NCI-H2171 treated with DMSO at 0.1 percent for 48 hours (cell line): ENCODE results near the gene PTPN11.
"Not testable (repeated sequence)": the region's sequence is repeated elsewhere in the genome, so short reads cannot be mapped to it uniquely, and the experiment has no call there.

ENCODE experiments used
- DNase-seq: peaks from one replicate; lab custom pipeline; 2025; lab: John Stamatoyannopoulos, UW

Gene PTPN11

DNA sequence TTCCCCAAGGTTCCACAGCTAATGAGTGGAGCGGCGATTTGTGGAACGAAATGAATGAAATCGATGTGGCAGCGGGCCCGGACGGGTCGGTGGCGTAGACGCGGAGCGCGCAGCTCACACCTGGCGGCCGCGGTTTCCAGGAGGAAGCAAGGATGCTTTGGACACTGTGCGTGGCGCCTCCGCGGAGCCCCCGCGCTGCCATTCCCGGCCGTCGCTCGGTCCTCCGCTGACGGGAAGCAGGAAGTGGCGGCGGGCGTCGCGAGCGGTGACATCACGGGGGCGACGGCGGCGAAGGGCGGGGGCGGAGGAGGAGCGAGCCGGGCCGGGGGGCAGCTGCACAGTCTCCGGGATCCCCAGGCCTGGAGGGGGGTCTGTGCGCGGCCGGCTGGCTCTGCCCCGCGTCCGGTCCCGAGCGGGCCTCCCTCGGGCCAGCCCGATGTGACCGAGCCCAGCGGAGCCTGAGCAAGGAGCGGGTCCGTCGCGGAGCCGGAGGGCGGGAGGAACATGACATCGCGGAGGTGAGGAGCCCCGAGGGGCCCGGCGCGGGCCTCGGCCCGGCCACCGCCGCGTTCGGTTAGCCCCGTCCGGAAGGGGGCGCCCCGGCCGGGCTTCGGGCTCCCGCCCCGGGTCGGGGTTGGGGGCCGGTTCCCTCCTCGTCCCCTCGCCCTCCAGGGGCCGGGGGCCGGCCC, at the start of gene PTPN11:
Gene PTPN11, plus strand, starts transcription at position 340 of the 689 bp plus-strand sequence. Its CDS starts 165 bp downstream, at position 505.
- peak; percentile 75 for DNase-seq

DNA sequence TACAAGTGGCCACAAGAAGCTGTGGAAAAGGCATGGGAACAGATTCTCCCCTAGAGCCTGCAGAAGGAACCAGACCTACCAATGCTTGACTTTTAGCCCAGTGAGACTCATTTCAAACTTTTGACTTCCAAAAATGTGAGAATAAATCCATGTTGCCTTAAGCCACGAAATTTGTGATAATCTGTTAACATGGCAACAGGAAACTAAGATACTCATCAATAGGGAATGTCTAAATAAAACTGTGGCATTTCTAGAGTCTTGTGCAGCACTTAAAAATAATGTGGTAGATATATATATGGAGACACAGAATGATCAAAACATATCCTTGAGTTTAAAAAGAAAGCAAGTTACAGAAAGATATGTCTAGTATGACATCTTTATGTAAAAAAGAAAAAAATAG, 48.5 kb upstream of the PTPN11 start:
- DNase-seq: no peak

DNA sequence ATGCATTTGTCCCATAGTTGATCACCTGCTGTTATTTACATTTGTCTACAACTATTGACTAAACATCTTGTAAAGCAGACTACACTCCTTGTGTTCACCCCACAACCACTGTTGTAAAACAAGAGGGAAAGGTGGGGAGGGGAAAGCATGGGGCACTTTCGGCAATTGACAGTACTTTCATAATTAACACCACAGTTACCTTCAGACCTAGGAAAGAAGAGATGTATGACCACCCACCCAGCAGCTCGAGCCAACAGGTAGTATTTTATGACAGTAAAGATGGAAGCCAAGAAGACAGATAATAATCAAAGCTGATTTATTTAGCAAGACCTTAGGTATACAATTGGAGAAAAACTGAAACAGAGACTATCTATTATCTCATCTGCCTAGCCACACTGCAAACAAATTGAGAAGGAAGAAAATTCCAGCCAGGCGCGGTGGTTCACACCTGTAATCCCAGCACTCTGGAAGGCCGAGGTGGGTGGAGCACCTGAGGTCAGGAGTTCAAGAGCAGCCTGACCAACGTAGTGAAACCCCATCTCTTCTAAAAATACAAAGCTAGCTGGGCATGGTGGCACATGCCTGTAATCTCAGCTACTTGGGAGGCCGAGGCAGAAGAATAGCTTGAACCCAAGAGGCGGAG, 47.8 kb upstream of the PTPN11 start:
- no peak for DNase-seq

DNA sequence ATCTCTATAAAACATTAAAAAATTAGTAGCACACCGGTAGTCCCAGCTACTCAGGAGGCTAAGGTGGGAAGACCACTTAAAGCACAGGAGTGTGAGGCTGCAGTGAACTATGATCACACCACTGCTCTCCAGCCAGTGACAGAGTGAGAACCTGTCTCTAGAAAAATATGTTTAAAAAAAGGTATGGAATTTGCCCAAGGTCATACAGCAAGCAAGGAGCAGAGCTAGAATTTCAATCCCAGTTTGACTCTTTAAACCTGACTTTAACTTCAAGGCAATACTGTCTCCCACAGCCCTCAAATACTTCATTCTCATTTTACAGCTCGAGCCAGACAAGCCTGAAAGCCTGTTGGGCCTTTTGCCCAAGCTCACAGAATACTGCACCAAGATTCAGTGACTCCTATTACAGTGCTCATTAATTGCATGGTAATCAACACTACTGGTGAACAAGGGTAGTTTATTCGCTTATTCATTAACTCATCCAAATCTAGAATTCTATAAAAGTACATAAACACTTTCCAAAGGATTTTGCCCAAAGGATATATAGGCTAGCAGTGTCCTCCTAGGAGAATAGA, 44.5 kb upstream of the PTPN11 start:
- DNase-seq: no peak

DNA sequence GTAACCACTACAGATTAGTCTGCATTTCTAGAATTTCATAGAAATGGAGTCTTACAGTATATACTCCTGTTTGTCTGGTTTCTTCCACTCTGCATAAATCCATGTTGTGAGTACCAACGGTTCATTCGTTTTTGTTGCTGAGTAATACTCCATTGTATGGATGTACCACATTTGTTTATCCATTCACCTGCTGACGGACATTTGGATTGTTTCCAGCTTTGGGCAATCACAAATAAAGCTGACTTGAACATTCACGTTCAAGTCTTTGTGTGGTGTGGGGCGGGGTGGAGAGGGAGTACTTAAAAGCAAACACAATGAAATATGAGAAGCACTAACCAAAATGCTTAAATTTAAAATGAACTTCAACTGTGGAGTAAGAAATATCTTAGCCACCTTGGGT, 43.6 kb upstream of the PTPN11 start:
- DNase-seq: no peak

DNA sequence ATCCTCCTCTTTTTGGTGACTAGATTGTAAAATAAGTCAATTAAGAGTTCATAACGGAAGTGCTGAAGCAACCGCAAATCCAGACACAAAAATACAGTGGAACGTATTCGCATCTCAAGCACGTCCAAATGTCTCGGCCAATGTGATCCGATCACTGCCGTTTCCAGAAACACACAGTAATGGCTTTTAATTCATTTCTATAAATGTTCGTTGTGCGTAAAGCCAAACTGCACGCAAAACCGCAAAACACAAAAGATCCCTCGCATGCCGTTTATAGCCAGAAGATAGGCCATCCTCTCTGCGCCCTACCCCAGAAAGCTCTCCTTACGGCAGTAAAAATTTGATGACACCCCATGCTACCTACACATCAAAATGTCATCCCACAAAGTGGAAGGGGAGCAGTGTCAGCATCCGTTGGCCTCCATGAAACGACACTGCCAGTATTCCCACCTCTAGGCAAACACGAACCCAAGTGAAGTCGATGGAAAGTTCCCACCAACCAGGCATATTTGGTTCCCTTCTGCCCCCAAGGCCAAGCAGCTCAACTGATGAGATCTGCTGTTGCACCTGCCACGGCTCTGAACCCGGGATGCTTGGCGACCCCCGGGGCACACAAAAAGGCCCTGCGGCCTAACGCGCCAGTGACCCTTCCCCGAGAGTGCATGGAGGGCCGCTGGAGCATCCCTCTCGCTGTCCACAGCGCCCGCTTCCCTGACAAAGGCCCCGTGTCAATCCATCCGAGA, 37.9 kb upstream of the PTPN11 start:
- no peak for DNase-seq

DNA sequence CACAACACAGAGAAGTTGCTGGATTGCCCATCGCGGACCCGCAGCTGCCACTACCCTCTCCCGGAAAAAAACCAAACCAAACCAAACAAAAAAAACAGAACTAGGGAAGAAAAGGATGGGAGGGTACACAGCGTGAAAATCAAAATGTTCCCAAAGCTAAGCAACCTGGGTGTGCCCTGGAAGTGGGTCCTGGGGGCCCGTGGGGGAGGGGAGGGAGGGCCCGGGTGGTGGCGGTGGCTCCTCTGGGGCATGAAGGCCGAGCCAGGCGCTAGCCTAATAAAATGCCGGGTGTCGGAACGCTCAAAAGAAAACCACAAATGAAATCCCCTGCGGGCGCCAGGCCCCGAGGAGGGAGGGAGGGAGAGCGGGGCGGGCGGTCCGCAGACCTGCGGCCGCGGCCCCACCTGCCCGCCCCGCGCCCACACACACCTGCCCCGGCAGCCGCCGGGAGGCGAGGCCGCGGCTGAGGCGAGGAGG, 37.3 kb upstream of the PTPN11 start:
- DNase-seq: peak; percentile 29

DNA sequence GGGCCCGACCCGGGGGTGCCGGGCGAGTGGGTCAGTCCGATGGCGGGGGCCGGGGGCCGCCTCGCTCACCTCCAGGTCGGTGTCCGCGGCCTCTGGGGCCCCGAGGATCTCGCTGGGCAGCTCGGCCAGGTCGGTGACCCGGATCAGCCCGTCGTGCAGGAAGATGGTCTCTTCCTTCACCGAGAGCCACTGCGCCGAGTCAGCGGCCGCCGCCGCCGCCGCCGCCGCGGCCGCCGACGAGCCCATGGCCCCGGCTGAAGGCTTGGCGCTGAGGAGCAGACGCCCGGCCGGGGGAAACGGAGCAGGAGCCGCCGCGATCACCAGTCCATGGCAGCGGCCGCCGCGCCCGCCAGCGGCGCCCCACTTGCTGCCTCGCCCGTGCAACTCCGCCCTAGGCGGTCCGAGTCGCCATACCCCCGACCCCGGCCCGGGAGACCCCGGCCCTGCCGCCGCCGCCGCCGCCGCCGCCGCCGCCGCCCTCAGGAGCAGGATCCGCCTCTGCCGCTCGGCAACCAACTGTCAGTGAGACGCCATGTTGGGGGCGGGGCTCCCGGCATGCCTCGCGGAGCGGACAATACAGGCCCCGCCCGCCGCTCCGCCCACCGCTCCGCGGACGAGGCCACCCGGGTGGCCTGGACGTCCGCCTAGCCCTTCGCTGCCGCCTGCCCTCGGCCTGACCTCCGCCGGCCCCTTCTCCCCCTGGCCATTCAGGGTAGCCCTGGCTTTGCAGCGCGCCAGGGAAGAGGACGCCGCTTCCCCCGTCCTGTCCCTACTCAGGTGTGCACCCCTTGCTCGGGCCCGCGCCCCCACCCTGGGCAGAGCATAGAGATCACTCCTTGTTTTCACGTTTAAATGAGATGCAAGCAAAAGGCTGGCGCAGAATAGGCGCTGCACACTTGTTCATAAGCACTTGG, 36.6 kb upstream of the PTPN11 start, which contains the start of gene HECTD4:
Gene HECTD4, minus strand, starts transcription at position 549 of the 914 bp plus-strand sequence. Its CDS starts 303 bp downstream, at position 246.
- DNase-seq: peak; percentile 78

DNA sequence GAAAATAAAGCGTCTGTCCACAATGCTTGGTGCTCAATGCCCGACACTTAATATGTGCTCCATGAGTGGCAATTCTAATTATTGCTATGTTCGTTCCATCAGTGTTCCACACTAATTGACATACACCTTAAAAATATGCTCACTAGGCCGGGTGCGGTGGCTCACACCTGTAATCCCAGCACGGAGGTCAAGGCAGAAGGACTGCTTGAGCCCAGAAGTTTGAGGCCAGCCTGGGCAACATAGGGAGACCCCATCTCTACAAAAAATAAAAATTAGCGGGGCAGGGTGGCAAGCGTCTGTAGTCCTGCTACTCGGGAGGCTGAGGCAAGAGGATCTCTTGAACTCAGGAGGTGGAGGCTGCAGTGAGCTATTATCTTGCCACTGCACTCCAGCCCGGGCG, 35.9 kb upstream of the PTPN11 start:
- no peak for DNase-seq

DNA sequence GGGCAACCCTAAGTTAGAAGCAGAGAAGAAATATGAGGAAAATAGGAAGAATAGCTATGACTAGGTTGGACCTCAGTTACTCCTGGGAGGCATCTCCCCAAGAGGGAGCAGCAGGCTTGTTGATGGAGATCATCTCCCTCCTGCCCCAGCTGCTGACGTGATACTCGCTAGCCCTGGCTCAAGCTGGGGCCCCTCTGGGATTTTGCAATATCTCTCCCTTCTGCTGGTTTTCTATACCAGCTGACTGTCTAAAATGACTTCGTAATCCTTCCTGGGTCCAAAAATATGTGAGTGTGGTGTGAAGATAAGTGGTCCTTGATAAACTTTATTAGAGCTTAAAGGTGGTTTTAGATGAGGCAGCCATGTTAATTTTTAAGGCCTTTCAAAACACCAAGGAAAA, 32.0 kb upstream of the PTPN11 start:
- DNase-seq: peak; percentile 26

DNA sequence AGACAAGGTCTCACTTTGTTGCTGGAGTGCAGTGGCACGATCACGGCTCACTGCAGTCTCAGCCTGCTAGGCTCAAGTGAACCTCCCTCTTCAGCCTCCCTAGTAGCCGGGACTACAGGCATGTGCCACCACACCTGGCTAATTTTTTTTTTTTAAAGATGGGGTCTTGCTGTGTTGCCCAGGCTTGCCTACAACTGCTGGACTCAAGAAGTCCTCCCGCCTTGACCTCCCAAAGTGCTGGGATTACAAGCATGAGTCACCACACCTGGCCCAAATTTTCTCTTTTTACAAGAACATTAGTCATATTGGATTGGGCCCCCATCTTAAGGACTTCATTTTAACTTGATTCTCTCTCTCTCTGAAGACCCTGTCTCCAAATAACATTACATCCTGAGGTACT, 29.5 kb upstream of the PTPN11 start:
- no peak for DNase-seq

DNA sequence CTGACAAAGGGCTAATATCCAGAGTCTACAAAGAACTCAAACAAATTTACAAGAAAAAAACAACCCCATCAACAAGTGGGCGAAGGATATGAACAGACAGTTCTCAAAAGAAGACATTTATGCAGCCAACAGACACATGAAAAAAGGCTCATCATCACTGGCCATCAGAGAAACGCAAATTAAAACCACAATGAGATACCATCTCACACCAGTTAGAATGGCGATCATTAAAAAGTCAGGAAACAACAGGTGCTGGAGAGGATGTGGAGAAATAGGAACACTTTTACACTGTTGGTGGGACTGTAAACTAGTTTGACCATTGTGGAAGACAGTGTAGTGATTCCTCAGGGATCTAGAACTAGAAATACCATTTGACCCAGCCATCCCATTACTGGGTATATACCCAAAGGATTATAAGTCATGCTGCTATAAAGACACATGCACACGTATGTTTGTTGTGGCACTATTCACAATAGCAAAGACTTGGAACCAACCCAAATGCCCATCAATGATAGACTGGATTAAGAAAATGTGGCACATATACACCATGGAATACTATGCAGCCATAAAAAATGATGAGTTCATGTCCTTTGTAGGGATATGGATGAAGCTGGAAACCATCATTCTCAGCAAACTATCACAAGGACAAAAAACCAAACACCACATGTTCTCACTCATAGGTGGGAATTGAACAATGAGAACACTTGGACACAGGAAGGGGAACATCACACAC, 28.7 kb upstream of the PTPN11 start:
- DNase-seq: not testable (repeated sequence)

DNA sequence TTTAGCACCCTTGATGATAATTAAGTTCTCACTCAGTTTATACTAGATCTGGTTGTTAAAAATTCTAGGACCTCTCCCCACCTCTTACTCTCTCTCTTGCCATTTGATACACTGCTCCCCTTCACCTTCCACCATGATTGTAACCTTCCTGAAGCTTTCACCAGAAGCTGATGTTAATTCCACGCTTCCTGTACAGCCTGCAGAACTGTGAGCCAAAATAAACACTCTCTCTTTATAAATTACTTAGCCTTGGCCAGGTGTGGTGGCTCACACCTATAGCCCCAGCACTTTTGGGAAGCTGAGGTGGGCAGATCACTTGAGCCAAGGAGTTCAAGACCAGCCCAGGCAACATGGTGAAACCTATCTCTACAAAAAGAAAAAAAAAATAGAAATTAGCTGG, 25.4 kb upstream of the PTPN11 start:
- DNase-seq: no peak

DNA sequence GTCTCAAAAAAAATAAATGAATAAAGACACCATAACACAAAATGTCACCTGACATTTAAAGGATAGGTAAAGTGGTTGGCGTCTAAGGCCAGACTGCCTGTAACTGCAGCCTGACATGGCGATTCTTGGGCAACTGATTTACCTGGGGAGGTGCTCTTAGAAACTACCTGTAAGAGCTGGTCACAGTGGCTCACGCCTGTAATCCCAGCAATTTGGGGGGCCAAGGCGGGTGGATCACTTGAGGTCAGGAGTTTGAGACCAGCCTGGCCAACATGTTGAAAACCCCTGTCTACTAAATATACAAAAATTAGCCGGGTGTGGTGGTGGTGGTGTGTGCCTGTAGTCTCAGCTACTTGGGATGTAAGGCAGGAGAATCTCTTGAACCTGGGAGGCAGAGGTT, 17.7 kb upstream of the PTPN11 start:
- no peak for DNase-seq

DNA sequence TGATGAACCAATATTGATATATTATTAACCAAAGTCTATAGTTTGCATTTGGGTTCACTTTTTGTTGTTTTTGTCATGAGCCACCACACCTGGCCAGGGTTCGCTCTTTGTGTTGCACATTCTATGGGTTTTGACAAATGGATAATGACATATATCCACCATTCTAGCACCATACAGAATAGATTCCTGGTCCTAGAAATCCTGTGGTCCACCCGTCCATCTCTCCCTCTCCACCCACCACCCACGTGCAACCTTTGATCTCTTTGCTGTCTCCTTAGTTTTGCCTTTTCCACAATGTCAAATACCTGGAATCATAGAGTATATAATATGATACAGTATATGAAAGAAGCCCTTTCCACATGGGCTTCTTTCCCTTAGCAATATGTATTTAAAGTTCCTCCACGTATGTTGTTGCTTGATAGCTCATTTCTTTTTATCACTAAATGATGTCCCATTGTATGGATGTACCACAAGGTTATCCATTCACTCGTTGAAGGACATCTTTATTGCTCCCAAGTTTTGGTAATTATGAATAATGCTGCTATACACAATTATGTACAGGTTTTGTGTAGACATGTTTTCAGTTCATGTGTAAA, 16.7 kb upstream of the PTPN11 start:
- DNase-seq: no peak

DNA sequence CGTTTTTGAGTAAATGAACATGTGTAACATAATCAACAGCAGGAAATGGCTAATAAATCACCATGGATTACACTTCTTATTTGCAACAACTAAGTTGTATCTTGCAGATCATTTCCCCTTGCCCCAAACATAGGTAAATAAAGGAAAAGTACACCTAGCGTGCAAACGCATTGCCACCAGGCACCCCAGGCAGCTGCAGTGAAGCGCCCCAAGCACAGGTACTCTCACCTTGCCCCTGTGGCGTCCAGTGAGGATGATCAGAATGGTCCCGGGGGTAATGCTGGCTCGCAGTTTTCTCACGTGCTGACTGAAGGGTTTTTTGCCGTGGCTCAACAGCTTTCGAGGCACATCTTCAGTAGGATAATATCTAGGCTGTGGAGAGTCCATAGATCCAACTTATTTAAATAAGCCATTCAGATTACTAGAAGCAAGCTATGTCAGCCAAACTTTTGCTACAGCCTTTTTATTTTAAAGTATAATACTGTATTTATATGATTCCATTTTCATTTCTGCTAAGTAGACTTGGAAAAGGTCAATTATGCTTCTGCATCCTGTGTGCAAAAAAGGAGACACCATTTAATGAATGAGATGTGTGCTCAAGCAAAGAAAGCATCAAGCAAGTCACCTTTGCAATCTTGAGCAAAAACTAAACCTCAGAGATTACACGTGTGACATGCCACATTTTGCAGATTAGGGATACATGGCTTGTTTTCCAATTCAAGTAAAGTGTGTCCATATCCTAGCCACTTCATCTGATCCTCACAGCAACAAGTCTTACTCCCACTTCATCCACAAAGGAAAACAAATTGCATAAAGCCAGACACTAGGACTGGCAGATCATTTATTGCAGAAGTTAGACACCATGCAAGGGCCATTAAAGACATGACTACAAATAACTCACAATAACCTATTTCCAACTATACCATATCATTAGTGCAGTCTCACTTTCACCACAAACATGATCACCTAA, 11.9 kb upstream of the PTPN11 start:
- DNase-seq: no peak

DNA sequence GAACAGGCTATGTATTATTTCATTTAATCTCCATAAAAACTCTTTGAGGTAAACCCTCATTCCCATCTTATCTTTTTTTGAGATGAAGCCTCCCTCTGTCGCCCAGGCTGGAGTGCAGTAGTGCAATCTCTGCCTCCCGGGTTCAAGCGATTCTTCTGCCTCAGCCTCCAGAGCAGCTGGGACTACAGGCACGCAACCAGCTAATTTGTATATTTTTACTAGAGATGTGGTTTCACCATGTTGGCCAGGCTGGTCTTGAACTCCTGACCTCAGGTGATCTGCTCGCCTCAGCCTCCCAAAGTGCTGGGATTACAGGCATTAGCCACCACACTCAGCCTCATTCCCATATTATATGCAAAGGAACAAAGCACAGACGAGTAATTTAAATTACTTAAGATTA, 11.1 kb upstream of the PTPN11 start:
- not testable (repeated sequence) for DNase-seq

DNA sequence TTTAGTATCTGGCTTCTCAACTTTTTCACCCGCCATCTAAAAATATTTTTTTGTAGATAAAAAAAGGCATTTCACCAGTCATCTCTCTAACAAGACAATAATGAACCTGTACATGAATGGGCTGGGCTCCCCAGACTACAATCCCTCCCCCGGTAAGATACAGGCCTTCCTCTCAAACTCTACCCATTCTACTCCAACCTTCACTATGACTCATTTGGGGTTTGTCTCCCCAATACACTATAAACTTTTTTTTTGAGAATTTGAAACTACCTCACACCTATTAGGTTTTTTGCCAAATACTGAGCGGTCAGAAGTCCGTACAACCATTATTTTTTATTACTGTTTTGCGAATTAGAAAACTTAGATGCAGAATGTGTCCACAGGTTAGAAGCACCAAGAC, 10.1 kb upstream of the PTPN11 start:
- DNase-seq: no peak
